ENCODE measurements around the gene CCDC81. TPM values are rescaled to one million over a fixed set of nuclear protein-coding genes. Genes with fewer than 3 reads are reported as not detected.
A peak's percentile ranks its signal among the peaks of the same experiment; 100 is the strongest.
"Not testable (repeated sequence)": the region's sequence is repeated elsewhere in the genome, so short reads cannot be mapped to it uniquely, and the experiment has no call there.

Gene CCDC81
- total RNA-seq, 1 donor from 2014 or later, result under 0.01 TPM

DNA sequence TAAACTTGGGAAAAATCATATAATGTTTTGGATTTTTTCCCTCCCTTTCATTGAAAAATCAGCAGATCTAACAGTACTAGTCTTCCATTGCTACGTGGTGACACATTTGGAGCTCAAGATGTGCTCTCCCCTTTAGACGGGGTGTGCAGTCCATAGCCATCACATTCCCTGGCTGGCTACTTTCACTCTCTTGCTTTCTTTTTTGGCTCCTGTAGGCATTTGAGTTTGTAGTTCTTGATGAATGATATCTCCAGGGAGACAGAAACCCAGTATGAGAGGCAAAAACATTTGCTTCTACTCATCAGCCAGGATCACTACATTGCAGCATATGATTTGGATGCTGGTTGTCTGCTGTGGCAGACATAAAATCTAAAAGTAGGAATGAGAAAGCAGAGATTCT is 12.1 kb downstream of the CCDC81 start:
- DNase-seq (ENCODE audit: low read depth in 2 of 2), result no peak

DNA sequence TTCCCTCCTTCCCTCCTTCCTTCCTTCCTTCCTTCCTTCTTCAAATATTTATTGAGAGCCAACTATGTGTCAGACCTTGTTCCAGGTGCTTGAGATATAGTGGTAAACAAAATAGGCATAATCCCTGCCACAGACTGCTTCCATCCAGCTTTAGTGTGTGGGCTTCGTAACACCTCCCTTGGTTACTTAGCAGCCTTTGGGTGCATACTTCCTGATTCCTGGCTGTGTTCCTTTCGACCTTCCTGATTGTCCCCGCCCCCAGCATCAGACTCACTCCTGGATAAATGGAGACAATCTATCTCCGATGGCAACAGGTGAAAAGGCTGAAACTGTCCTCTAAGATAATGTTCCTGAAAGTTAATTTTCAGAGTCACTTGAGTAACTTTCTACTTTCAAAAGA is 13.5 kb downstream of the CCDC81 start:
- DNase-seq (ENCODE audit: low read depth in 2 of 2), result no peak

DNA sequence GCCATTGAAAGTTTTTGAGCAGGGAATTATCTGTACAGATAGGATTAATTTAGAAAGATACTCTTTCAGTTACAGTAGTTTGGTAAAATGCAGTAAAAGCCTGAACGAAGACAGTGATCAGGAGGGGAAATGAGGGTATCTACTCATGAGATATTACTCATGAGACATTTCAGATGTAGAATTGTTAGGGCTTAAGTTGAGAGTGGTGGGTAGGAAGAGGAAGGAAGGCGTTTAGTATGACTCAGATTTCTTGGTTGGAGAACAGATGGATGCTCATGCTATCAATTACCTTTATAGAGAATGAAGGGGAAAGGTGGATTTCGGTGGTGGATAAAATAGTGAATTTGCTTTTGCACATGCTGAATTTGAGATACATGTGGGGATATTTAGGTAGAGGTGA is 15.8 kb downstream of the CCDC81 start:
- DNase-seq (ENCODE audit: low read depth in 2 of 2), result peak in 1 of 2 donors; percentile 31

DNA sequence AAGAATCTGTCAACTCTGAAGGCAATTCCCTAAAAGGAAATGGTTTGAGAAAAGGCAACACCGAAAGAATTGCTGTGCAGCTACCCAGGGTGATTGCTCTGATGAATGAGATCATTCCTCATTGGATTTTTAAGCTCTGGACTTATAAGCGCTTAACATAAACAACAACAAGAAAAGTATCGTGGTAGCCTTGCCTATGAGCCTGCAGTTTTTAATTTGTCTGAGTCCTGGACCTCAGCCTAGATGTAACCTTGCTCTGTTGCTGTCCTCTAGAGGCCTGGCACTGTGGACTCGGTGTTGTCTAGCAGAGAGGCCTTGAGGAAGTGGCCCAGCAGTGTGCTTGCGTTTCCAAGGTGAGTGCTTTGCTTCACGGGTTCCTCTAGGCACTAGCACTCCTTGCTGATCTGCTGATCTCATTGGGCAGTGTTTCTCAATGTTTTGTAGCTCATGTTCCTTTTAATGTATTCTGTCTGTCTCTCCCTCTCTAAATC is 20.4 kb downstream of the CCDC81 start:
- DNase-seq (ENCODE audit: low read depth in 2 of 2), result no peak

DNA sequence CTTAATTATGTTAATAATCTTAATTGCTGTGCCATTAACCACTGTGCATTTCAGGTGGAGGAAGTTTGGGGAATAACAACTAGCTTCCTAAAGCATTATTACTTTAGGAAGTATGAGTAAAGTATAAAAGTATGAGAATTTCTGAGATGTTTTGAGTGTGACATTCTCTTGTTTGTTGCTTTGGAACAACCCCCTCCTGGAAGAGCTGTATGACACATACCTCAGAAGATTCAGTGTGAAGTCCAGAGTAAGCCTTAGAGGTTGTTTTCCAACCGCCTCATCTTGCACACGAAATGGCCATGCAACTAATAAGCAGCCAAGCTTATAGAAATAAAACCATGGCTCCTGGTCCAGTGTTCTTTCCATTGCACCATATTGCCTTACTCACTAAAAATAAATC is 21.7 kb downstream of the CCDC81 start:
- peak in 1 of 2 donors; percentile 57 for DNase-seq (ENCODE audit: low read depth in 2 of 2)

DNA sequence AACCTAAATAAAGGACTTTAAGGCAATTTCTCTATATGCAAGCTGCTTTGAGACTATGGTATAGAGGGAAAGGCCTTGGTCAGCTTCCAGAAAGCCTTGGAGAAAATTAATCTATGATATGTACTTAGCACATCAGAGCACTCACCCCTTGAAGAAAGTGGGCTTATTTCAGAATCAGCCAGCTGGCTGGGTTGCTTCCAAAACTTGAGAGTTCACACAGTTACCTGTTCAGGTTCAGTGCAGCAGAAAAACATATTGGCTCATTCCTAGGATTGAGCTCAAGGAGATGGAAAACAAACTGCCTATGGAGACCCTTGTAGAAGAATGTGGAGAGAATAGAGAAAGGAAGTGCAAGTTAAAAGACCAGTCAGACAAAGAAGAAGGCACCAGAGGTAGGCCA is 22.7 kb downstream of the CCDC81 start:
- no peak for DNase-seq (ENCODE audit: low read depth in 2 of 2)

DNA sequence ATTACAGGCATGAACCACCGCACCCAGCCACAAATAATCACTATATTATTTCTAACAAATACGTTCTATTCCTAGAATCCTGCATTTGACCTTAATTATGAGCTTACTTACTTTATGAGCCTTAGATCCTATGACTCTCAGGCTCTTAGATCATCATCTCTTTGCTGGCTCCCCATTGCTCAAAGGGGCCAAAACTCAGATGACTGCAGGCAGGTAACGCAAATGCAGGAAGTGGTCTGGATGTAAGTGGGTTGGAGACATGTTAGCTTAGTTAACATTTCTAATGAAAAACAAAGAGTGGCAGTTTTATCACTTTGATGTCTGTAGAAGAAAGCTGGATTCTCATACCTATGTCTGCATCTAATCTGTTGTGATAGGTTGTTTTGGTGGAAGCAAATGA is 23.4 kb downstream of the CCDC81 start:
- no peak for DNase-seq (ENCODE audit: low read depth in 2 of 2)

DNA sequence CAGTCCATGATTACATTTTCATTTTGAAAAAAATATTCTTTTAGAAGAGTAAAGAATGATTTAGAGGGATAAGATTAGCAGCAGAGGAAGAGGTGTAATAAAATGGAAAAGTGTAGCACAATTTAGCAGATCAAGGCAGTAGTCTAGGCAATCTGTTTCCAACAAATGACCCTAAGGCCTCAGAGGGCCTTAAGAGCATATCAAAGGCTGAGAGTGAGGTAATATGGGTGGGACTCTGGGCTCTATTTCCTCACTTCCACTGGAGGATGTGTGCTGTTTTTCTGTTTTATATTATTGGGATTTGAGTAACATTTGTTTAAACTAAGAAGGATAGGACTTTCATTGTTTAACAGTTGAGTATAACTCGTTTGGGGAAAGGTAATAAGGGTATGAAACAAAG is 28.8 kb downstream of the CCDC81 start:
- no peak for DNase-seq (ENCODE audit: low read depth in 2 of 2)

DNA sequence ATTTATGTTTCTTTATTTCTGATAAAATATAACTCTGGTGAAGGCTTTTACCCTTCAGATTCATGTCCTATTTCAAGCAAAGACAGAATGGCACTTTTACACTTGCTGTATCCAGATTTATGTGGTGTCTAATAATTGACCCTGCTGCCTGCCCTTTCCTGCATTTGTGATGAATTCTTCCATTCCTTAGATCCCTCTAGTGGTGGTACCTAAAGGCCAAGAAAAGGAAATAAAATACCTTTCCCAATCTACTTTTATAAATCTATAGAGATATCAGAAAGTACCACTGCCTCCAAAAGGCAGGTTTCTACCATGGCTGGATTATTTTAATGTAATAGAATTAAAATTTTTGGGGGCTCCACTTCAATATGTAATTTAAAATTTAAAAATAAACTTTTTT is 34.2 kb downstream of the CCDC81 start:
- no peak for DNase-seq (ENCODE audit: low read depth in 2 of 2)

DNA sequence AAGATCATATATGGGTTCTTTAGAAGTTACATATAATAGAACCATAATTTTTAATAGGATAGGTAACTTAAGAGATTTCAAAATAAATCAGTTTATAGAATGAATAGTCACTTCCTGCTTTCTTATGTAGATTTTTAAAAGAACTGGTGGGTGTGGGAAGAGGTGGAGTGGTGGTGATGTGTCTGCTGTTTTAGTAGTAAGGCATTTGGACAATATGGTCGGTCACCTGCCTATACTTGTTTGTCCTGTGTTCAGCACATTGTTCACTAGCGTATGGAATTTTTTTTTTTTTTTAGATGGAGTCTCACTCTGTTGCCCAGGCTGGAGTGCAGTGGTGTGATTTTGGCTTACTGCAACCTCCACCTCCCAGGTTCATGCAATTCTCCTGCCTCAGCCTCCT is 39.3 kb downstream of the CCDC81 start:
- DNase-seq (ENCODE audit: low read depth in 2 of 2), result no peak

DNA sequence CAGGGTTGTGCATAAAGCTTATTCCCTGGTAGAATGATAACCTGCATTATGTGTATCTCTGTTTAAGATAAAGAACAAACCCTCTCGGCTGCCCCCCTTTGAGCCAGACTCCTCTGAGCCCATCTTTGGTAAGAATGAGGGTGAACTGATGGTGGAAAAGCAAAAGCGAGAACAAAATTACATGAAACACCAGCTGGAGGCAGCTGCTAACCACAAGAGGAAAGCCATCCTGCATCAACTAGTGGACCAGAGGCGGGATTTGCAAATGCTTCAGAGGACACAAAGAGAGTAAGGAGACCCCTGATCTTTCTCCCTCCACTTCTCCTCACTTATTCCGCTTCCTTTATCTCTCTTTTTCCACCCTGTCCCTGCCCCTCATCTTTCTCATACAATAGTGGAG is 40.3 kb downstream of the CCDC81 start:
- DNase-seq (ENCODE audit: low read depth in 2 of 2), result no peak

DNA sequence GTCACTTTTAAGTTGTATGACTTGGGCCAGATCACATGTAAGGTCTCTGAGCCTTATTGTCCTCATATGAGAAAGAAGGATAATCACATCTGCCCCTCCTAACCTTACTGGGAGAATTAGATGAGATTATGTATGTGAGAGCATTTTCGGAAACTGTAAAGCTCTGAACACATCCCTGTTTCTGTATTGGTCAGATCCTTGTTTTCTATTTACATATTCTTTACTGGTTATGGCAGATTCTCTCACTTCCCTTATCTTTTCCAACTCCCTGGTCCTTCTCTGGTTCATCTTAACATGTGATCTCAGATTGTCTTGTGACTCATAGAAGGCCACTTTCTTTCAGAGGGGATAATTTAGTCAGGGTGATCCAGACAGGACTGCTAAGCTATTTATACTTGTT is 41.8 kb downstream of the CCDC81 start:
- no peak for DNase-seq (ENCODE audit: low read depth in 2 of 2)

DNA sequence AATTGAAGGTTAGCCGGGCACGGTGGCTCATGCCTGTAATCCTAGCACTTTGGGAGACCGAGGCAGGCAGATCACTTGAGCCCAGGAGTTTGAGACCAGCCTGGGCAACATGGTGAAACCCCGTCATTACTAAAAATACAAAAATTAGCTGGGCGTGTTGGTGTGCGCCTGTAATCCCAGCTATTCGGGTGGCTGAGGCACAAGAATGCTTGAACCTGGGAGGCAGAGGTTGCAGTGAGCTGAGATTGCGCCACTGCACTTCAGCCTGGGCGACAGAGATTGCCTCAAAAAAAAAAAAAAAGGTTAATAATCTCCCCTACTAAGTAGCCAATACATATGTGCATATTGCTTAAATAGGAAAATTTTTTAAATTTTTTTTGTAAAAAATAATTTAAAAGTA is 42.3 kb downstream of the CCDC81 start:
- not testable (repeated sequence) for DNase-seq (ENCODE audit: low read depth in 2 of 2)

DNA sequence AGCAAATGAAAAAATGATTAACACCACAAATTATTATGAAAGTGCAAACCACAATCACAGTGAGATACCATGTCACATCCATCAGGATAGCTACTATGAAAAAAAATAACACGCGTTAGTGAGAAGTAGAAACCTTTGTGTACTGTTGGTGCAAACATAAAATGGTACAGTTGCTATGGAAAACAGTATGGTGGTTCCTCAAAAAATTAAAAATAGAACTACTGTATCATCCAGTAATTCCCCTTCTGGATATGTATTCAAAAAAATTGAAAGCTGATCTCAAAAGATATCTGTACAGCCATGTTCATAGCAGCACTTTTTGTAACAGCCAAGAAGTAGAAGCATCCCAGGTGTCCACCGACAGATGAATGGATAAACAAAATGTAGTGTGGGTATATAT is 43.4 kb downstream of the CCDC81 start:
- DNase-seq (ENCODE audit: low read depth in 2 of 2), result no peak

DNA sequence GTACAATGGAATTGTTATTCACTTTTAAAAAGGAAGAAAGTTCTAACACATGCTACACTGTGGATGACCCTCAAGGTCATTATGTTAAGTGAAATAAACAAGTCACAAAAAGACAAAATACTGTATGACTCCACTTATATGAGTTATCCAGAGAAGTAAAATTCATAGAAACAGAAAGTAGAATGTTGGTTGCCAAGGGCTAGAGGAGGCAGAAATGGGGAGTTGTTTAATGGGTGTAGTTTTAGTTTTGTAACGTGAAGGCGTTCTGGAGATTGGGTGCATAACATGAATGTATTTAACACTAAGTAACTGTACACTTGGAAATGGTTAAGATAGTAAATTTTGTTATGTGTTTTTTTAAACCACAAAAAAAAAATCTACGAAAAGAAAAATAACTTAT is 43.8 kb downstream of the CCDC81 start:
- no peak for DNase-seq (ENCODE audit: low read depth in 2 of 2)

DNA sequence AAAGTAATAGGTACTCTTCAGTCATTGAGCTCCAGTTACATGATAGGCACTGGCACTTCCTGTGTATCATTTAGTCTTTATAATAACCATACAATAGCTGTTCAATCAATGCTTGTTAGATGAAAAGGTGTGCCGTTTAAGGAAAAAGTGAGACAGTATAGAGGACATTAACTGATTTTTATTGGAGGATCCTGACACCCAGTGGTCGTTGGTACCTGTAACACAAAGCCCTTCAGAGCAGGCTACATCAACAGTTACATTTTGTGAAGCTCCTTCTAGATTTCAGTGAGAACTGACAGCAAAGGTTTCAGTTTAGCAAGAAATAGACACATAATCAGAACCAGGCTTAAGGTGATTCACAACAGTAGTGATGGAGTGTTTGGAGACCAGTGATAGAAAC is 44.2 kb downstream of the CCDC81 start:
- DNase-seq (ENCODE audit: low read depth in 2 of 2), result peak in 1 of 2 donors; percentile 34

DNA sequence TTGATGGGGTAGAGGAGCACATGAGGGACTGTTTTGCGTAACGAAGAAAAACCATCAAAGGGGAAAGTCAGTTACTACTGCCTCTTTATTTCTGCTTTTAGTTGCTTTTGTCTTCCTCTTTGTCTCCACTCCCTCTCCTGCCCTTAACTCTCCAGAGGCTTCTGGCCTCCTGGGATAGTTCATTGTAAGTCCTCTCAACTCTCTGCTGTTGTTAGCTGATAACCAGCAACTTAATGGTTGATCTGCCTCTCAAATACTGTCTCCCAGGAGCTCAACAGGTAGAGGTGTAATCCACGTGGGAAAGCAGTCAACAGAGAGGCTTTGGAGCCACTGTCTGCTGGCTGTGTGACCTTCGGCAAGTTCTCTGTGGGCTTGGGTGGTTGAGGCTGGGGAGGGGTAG is 47.3 kb downstream of the CCDC81 start:
- DNase-seq (ENCODE audit: low read depth in 2 of 2), result no peak

DNA sequence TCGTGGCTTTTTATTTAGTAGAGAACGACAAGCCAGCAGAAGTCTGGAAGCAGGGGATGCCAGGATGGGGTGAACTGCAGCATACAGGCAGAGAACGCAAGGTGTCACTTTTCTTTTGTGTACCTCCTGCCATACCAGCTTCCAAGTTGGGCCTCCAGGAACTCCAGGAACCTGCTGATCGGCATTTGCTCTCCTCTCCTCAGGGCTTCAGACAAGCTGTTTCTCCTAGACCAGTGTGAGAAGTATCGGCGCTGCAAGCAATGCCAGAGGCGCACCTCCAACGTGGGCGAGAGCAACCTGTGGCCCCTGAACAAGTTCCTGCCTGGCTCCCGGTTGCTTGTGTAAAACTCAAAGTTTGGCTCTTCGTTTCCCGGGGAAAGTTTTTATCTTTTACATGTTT is 47.7 kb downstream of the CCDC81 start:
- no peak for DNase-seq (ENCODE audit: low read depth in 2 of 2)

DNA sequence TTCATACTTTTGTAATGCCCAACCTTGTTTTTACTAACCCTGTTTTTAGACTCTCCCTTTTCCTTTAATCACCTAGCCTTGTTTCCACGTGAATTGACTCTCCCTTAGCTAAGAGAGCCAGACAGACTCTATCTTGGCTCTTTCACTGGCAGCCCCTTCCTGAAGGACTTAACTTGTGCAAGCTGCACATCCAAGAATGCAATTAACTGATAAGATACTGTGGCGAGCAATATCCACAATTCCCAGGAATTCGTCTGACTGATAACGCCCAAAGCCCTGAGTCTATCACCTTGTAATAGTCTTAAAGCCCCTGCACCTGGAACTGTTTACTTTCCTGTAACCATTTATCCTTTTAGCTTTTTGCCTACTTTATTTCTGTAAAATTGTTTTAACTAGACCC is 48.8 kb downstream of the CCDC81 start:
- not testable (repeated sequence) for DNase-seq (ENCODE audit: low read depth in 2 of 2)

DNA sequence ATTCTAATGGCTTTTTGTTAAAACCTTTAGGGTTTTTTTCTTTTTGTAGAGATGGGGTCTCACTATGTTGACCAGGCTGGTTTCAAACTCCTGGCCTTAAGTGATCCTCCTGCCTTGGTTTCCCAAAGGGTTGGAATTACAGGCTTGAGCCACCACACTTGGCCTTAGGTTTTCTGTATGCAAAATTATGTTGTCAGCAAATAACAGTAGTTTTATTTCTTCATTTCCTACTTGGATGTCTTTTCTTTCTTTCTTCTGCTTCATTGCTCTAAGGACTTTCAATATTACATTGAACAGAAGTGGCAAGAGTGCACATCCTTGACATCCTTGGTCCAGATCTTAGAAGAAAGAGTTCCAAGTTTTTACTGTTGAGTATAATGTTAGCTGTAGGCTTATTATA is 52.8 kb downstream of the CCDC81 start:
- DNase-seq (ENCODE audit: low read depth in 2 of 2), result no peak

DNA sequence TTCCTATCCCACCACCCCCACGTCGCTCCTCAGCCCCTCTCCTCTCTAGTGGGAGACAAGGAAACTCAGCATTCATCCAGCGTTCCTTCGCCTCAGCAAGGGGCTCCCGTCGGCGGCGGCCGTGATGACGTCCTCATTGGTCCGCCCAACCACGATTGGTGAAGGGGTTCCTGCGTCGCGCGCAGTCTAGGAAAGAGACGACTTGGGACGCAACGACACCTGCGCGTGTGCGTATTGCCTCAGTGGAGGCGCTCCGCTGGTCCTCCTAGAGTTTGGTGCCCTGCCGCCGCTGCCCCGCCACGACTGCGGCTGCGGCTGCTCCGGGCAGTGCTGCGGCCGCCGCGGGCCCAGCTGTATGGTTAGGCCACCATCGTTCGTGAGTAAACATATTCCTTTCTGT is 56.6 kb downstream of the CCDC81 start:
- DNase-seq (ENCODE audit: low read depth in 2 of 2), result no peak

DNA sequence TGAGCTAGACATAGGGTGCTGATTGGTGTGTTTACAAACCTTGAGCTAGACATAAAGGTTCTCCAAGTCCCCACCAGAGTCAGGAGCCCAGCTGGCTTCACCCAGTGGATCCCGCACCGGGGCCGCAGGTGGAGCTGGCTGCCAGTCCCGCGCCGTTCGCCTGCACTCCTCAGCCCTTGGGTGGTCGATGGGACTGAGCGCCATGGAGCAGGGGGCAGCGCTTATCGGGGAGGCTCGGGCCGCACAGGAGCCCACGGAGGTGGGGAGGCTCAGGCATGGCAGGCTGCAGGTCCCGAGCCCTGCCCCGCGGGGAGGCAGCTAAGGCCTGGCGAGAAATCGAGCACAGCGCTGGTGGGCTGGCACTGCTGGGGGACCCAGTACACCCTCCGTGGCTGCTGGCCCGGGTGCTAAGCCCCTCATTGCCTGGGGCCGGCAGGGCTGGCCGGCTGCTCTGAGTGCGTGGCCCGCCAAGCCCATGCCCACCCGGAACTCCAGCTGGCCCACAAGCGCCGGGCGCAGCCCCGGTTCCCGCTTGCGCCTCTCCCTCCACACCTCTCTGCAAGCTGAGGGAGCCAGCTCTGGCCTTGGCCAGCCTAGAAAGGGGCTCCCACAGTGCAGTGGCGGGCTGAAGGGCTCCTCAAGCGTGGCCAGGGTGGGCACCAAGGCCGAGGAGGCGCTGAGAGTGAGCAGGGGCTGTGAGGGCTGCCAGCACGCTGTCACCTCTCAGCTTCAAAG is 58.8 kb downstream of the CCDC81 start:
- DNase-seq (ENCODE audit: low read depth in 2 of 2), result not testable (repeated sequence)

DNA sequence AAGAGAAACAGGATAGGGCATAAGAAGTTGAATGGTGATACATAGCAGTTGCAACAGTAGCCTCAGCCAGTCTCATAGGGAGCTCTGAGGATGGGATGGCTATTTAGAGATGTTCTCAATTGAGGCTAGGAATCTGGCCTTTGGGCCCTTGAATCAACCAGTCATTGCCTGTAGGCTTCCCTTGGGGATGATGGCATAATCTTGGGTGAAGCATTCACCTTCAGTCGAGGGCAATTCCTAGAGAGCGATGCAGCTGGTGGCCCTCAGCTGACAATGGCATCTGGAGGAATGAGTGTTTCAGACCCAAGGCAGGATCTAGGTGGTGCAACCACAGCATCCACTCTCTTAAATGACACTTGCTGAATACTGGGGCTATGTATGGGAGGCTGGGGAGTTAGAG is 61.0 kb downstream of the CCDC81 start:
- DNase-seq (ENCODE audit: low read depth in 2 of 2), result no peak

DNA sequence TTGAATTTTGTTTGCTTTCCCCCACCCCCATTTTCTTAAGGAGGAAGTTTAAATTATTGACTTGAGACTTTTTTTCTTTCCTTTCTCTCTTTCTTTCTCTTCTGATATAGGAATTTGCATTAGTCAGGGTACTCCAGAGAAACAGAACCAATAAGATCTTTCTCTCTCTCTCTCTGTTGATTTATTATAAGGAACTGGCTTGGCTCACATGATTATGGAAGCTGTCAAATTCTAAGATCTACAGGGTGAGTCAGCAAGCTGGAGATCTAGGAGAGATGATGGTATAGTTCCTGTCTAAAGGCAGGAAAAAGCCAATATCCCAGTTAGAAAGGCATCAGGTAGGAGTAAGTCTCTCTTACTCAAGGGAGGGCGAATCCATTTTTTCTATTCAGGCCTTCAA is 64.0 kb downstream of the CCDC81 start:
- peak in 1 of 2 donors; percentile 58 for DNase-seq (ENCODE audit: low read depth in 2 of 2)

Data from dermis microvascular lymphatic vessel endothelial cell (primary cell).